Mesendoderm (in vitro differentiated cells): Measurements from ENCODE around the gene TSC22D3. TPM values are rescaled to one million over a fixed set of nuclear protein-coding genes. Genes with fewer than 3 reads are reported as not detected.
"Not testable (repeated sequence)": the region's sequence is repeated elsewhere in the genome, so short reads cannot be mapped to it uniquely, and the experiment has no call there.

ENCODE experiments used
- DNase-seq: peaks from one replicate; pipeline ENCODE4 v3.0.0; 2013
- H2AK5ac ChIP-seq: 2 replicates; pipeline ENCODE4 v1.6.1; 2013; ENCODE audit warnings: low read length, inconsistent platforms
- H2BK120ac ChIP-seq: 2 replicates; pipeline ENCODE4 v1.6.1; 2013; ENCODE audit warnings: low read depth, mild to moderate bottlenecking, low read length, moderate library complexity, mixed read lengths
- H2BK15ac ChIP-seq: replicated peaks from 2 replicates; pipeline ENCODE4 v1.6.1; 2013; ENCODE audit warnings: low read depth, mild to moderate bottlenecking, moderate library complexity
- H2BK5ac ChIP-seq: 2 replicates; pipeline ENCODE4 v1.6.1; 2013; ENCODE audit warnings: low read length, inconsistent platforms
- H3K18ac ChIP-seq: 2 replicates; pipeline ENCODE4 v1.6.1; 2013; ENCODE audit warnings: mild to moderate bottlenecking, low read length, mixed read lengths
- H3K23ac ChIP-seq: one replicate; pipeline ENCODE4 v1.6.1; 2013; ENCODE audit warnings: low read length
- H3K27ac ChIP-seq: 2 replicates; pipeline ENCODE4 v1.5.1; 2013; ENCODE audit warnings: low read depth, mild to moderate bottlenecking, inconsistent platforms, low read length, moderate library complexity
- H3K27me3 ChIP-seq: 2 replicates; pipeline ENCODE4 v1.6.1; 2013; ENCODE audit warnings: low read length, control low read depth, mild to moderate bottlenecking, inconsistent platforms; ENCODE audit not compliant: insufficient read depth, poor library complexity
- H3K36me3 ChIP-seq: 2 replicates; pipeline ENCODE4 v1.6.1; 2013; ENCODE audit warnings: low read length, inconsistent platforms; ENCODE audit not compliant: control insufficient read depth, insufficient read depth
- H3K4ac ChIP-seq: one replicate; pipeline ENCODE4 v1.6.1; 2013; ENCODE audit warnings: low read depth, mild to moderate bottlenecking, low read length, moderate library complexity
- H3K4me1 ChIP-seq: 2 replicates; pipeline ENCODE4 v1.6.1; 2013; ENCODE audit warnings: low read depth, low read length, inconsistent platforms; ENCODE audit not compliant: control insufficient read depth
- H3K4me2 ChIP-seq: 2 replicates; pipeline ENCODE4 v1.6.1; 2013; ENCODE audit warnings: low read length
- H3K4me3 ChIP-seq: 2 replicates; pipeline ENCODE4 v1.5.1; 2013; ENCODE audit warnings: mild to moderate bottlenecking, low read length
- H3K56ac ChIP-seq: one replicate; pipeline ENCODE4 v1.6.1; 2013; ENCODE audit warnings: low read length
- H3K79me1 ChIP-seq: 2 replicates; pipeline ENCODE4 v1.6.1; 2013; ENCODE audit warnings: low read length, inconsistent platforms
- H3K79me2 ChIP-seq: 2 replicates; pipeline ENCODE4 v1.6.1; 2013; ENCODE audit warnings: mild to moderate bottlenecking, low read length; ENCODE audit not compliant: control insufficient read depth, insufficient read depth
- H3K9ac ChIP-seq: 2 replicates; pipeline ENCODE4 v1.6.1; 2013; ENCODE audit warnings: low read length, inconsistent platforms
- H4K5ac ChIP-seq: one replicate; pipeline ENCODE4 v1.6.1; 2013; ENCODE audit warnings: low read length
- H4K8ac ChIP-seq: one replicate; pipeline ENCODE4 v1.6.1; 2013; ENCODE audit warnings: low read depth, mild to moderate bottlenecking, control low read depth, low read length, moderate library complexity
- WGBS: extraction: QIAGEN DNeasy Blood & Tissue Kit; methylation state at CpG from one replicate; pipeline ENCODE4 v1.1.7; 2013; ENCODE audit warnings: low lambda C conversion rate, missing lambda C conversion rate; ENCODE audit not compliant: insufficient coverage; ENCODE audit errors: extremely low coverage; 5-methylcytosine and 5-hydroxymethylcytosine counted together
- polyA plus RNA-seq, 2 experiments: library from polyadenylated mRNA; stranded (reverse); fragments of 200-250 nt; gene quantifications; one replicate each; pipeline ENCODE4 v1.2.3, GENCODE V29; 2013

Gene TSC22D3
- polyA plus RNA-seq (2013, experiment 1 of 2): 17.0 TPM
- polyA plus RNA-seq (2013, experiment 2 of 2): 17.4 TPM

DNA sequence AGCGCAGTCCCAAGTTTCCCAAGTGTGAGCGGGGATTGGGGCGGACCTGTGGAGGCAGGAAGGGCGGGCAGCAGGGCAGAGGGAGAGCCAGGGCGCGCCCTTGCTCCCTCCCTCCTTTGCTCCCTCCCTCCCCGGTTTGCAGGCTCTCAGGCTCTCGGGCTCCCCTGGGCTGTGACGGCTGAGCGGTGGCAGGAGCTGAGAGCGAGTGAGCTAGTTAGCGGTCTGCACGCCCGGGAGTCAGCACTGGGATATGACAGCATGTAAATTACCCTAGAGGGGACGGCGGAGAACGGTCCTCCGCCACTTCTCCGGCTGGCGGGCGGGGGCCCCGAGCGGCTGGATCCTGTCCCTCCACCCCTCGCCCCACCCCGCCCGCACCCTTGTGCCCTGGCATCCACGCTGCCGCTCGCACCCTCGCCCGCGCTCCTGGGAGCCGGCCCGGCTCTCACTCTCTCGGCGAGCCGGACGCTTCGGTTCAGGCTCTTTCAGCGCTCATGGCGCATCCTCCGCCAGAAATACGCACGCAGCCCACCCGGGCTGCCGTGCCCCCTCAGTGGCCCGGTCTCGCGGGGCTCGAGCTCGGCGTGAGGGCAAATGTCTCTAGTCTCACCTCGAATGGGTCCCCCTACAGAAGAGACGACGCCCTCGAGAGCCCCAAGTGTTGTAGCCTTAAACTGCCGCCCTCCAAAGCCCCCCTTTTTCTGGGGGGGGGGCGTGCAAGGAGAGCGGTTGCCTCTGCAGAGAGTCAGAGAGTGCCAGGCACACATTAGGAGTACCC is at the start of gene TSC22D3:
Gene TSC22D3 (minus strand): TSS at position 54 of the 778 bp plus-strand sequence. CDS start 368 bp downstream, outside the sequence.
- Histone ChIP-seq H3K56ac (peak within 1 kb of the TSS; percentile 25), H2BK120ac (no peak within 1 kb of the TSS), H2BK15ac (no peak within 1 kb of the TSS), H3K79me2 (no peaks in the 10 kb centered on the region), H3K27me3 (peaks cover 8% of the 10 kb centered on the region), H3K4me3 (no peak within 1 kb of the TSS), H3K36me3 (no peaks in the 10 kb centered on the region), H4K5ac (no peak within 1 kb of the TSS), H4K8ac (no peak within 1 kb of the TSS), H3K27ac (no peak within 1 kb of the TSS), H3K4ac (no peak within 1 kb of the TSS), H3K4me1 (no peaks in the 10 kb centered on the region), H3K9ac (peak within 1 kb of the TSS; percentile 11), H3K18ac (no peak within 1 kb of the TSS), H2AK5ac (no peak within 1 kb of the TSS), H3K23ac (no peak within 1 kb of the TSS), H3K79me1 (no peaks in the 10 kb centered on the region), H2BK5ac (no peak within 1 kb of the TSS), H3K4me2 (peak within 1 kb of the TSS; percentile 40)
- no CpG with 5 or more reads among the region's 59 CpGs for WGBS
- DNase-seq: peak; percentile 82

DNA sequence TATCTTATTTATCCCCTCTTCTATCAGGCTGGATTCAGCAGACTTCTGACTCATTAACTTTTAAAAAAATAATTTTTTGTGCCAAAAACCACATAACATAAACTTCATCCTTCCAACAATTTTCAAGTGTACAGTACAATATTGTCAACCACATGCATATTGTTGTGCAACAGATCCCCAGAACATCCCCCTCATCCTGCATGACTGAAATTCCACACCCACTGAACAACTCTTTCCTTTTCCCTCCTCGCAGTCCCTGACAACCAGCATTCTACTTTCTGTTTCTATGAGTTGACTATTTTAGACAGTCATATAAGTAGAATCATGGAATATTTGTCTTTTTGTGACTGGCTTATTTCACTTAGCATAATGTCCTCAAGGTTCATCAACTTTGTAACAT is 47.9 kb upstream of the TSC22D3 start:
- Histone ChIP-seq H3K27ac (no peak overlapping the region), H3K4me2 (no peak overlapping the region), H3K27me3 (no peaks in the 10 kb centered on the region), H3K4me1 (no peaks in the 10 kb centered on the region), H3K4ac (no peak overlapping the region), H3K79me2 (no peaks in the 10 kb centered on the region), H3K23ac (no peak overlapping the region), H2BK15ac (no peak overlapping the region), H3K79me1 (no peaks in the 10 kb centered on the region), H4K8ac (no peak overlapping the region), H2BK120ac (no peak overlapping the region), H2AK5ac (no peak overlapping the region), H3K56ac (no peak overlapping the region), H3K4me3 (no peak overlapping the region), H4K5ac (no peak overlapping the region), H3K9ac (no peak overlapping the region), H3K36me3 (no peaks in the 10 kb centered on the region), H3K18ac (no peak overlapping the region), H2BK5ac (no peak overlapping the region)
- WGBS: no CpG with 5 or more reads among the region's 1 CpG
- no peak for DNase-seq

DNA sequence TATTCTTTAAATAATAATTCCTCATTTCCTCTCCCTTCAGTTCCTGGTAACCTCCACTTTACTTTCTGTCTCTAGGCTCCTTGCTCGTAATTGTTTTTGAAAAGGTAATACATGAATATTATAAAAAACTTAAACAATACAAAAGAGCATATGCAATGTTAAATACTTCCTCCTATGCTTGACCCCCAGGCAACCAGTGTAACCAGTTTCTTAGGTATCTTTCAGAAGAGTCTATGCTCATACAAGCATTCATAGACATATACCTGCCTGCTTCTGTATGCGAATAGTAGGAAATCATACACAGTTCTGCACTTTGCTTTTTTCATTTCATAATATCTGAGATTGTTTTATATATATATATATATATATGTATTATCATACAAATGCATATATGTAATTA is 47.5 kb upstream of the TSC22D3 start:
- no peaks in the 10 kb centered on the region for H3K4me1 ChIP-seq

DNA sequence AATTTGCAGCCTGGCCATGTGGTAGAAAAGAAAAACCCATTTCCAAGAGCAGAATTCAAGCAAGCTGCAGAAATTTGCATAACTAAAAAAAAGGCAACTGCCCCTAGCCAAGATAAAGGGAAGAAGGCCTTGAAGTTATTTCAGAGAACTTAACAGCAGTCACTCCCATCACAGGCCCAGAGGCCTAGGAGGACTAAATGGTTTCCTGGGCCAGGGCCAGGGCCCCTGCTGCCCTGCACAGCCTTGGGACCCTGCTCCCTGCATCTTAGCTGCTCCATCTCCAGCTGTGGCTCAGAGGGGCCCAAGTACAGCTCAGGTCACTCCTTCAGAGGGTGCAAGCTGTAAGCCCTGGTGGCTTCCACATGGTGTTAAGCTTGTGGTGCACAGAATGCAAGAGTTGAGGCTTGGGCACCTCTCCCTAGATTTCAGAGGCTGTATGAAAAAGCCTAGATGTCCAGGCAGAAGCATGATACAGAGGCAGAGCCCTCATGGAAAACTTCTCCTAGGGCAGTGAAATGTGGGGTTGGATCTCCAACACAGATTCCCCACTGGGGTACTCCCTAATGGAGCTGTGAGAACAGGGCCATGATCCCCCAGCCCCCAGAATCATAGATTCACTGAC is 43.4 kb upstream of the TSC22D3 start:
- Histone ChIP-seq H3K27me3 (no peaks in the 10 kb centered on the region), H3K4me1 (no peaks in the 10 kb centered on the region), H3K4me2 (no peak overlapping the region), H3K23ac (no peak overlapping the region), H2BK5ac (no peak overlapping the region), H3K9ac (no peak overlapping the region), H3K18ac (no peak overlapping the region), H3K36me3 (no peaks in the 10 kb centered on the region), H3K79me1 (no peaks in the 10 kb centered on the region), H3K4me3 (no peak overlapping the region), H3K56ac (no peak overlapping the region), H3K4ac (no peak overlapping the region), H3K27ac (no peak overlapping the region), H2BK15ac (no peak overlapping the region), H4K8ac (no peak overlapping the region), H2BK120ac (no peak overlapping the region), H4K5ac (no peak overlapping the region), H3K79me2 (no peaks in the 10 kb centered on the region), H2AK5ac (no peak overlapping the region)
- DNase-seq: no peak

More for the DNA sequence above, 47.5 kb upstream of the TSC22D3 start:
- Histone ChIP-seq H3K4me3 (no peak overlapping the region), H3K9ac (no peak overlapping the region), H3K56ac (no peak overlapping the region), H3K23ac (no peak overlapping the region), H3K79me1 (no peaks in the 10 kb centered on the region), H4K5ac (no peak overlapping the region), H3K18ac (no peak overlapping the region), H2BK120ac (no peak overlapping the region), H3K27me3 (no peaks in the 10 kb centered on the region), H2AK5ac (no peak overlapping the region), H3K4ac (no peak overlapping the region), H3K79me2 (no peaks in the 10 kb centered on the region), H2BK15ac (no peak overlapping the region), H3K27ac (no peak overlapping the region), H3K4me2 (no peak overlapping the region), H4K8ac (no peak overlapping the region), H3K36me3 (no peaks in the 10 kb centered on the region), H2BK5ac (no peak overlapping the region)
- DNase-seq: no peak
- no CpG with 5 or more reads among the region's 2 CpGs for WGBS

DNA sequence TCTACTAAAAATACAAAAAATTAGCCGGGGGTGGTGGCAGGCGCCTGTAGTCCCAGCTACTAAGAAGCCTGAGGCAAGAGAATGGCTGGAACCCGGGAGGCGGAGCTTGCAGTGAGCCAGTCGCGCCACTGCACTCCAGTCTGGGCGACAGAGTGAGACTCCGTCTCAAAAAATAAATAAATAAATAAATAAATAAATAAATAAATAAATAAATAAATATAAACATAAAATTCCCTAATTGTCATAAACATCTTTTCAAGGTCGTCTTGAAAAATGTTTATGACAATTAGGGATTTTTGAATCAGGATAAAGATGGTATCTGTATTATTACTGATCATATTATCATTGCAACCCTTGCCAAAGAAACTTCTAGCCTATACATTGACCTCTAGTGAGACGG is 34.5 kb upstream of the TSC22D3 start:
- H3K27ac ChIP-seq: not testable (repeated sequence)
- no CpG with 5 or more reads among the region's 10 CpGs for WGBS

More for the DNA sequence above, 34.5 kb upstream of the TSC22D3 start:
- DNase-seq, H3K23ac ChIP-seq, H3K9ac ChIP-seq, H2BK5ac ChIP-seq, H3K56ac ChIP-seq, H2BK120ac ChIP-seq, H3K4me2 ChIP-seq, H3K27me3 ChIP-seq, H3K36me3 ChIP-seq, H2BK15ac ChIP-seq, H3K79me1 ChIP-seq, H4K8ac ChIP-seq, H3K4me1 ChIP-seq, H2AK5ac ChIP-seq, H3K4ac ChIP-seq, H3K79me2 ChIP-seq, H3K4me3 ChIP-seq, H3K18ac ChIP-seq, H4K5ac ChIP-seq: not testable (repeated sequence)
